Psoas muscle (tissue), 8 donors: ENCODE results near the gene STAG1. TPM values are rescaled to one million over a fixed set of nuclear protein-coding genes. Genes with fewer than 3 reads are reported as not detected.

ENCODE experiments used
- ATAC-seq, 4 donors: fragments of 200-7000 bp; cut with Tn5 transposase; one replicate each; pipeline ENCODE4 v1.9.1; 2020; ENCODE audit warnings: moderate library complexity in 3 of 4, mild to moderate bottlenecking in 2 of 4
- DNase-seq, 2 donors: peaks; one replicate each; pipeline ENCODE4 v3.0.0-alpha.2; 2020
- H3K27ac ChIP-seq: fragments of 200-600 bp; one replicate; pipeline ENCODE4 v1.8.0; 2022
- H3K27me3 ChIP-seq, 3 donors: fragments of 200-600 bp in 1 of 3; one replicate each; pipeline versions ENCODE4 v1.6.1 to v1.8.0; 2013 to 2022; ENCODE audit warnings: low read length in 2 of 3, mild to moderate bottlenecking in 2 of 3, moderate library complexity in 1 of 3; ENCODE audit not compliant: insufficient read depth in 3 of 3
- H3K36me3 ChIP-seq, 2 donors: fragments of 200-600 bp in 1 of 2; one replicate each; pipeline versions ENCODE4 v1.6.1 to v1.8.0; 2013 to 2022; ENCODE audit warnings: low read depth in 1 of 2, mild to moderate bottlenecking in 1 of 2, moderate library complexity in 1 of 2; ENCODE audit not compliant: insufficient read depth in 1 of 2
- H3K4me1 ChIP-seq: fragments of 200-600 bp; one replicate; pipeline ENCODE4 v1.8.0; 2022
- H3K4me3 ChIP-seq: fragments of 200-600 bp; one replicate; pipeline ENCODE4 v1.8.0; 2022; ENCODE audit warnings: mild to moderate bottlenecking
- H3K9me3 ChIP-seq: fragments of 200-600 bp; one replicate; pipeline ENCODE4 v1.8.0; 2022
- WGBS, 3 donors: extraction: QIAGEN DNeasy Blood & Tissue Kit; methylation state at CpG; one replicate each; pipeline versions ENCODE4 v1.1.6 to v1.1.7; 2013; 5-methylcytosine and 5-hydroxymethylcytosine counted together
- intact Hi-C, 2 donors: fragments of 100-400 bp; cut with DNase I; formaldehyde crosslinking; loops; one replicate each; pipeline versions ENCODE4 v1.11.0 to v1.14.2; 2022
- polyA plus RNA-seq, 3 donors: library from polyadenylated mRNA; stranded (reverse); fragments of 200-250 nt; gene quantifications; one replicate each; pipeline ENCODE4 v1.2.3, GENCODE V29; 2013
- total RNA-seq, 4 donors: library from RNA; stranded (reverse); fragmentation: NEBNext Ultra II Directional in 2 of 4; extraction: Animal tissue kit (Norgen Biotek cat#: 25700) in 2 of 4; gene quantifications; one replicate each; pipeline versions ENCODE4 v1.2.1 to v1.2.4, GENCODE V29; 2021 to 2023
- TF ChIP-seq, protein P1 (sequence below): fragments of 200-600 bp; IDR thresholded peaks from one replicate; pipeline ENCODE4 v1.8.0; 2022; ENCODE audit warnings: antibody characterized with exemption
- donor health status: healthy with polysubstance abuse.
- donor health status: DM: no; HTN: no; CAD: no; lungs with moderate emphysema.
- donor health status: Bipolar disorder and iron deficiency.
- donor health status: healthy.
- donor health status: DM: yes; HTN: yes; CAD: no.
- donor health status: DM: no; HTN: no; CAD: no.
- donor health status: DM: no; HTN: no; CAD: no.
- donor health status: DM: yes; HTN: yes; CAD: no.

Gene STAG1
- total and polyA plus RNA-seq, 7 donors: 8.8 to 27.7 (median 19.7) TPM

DNA sequence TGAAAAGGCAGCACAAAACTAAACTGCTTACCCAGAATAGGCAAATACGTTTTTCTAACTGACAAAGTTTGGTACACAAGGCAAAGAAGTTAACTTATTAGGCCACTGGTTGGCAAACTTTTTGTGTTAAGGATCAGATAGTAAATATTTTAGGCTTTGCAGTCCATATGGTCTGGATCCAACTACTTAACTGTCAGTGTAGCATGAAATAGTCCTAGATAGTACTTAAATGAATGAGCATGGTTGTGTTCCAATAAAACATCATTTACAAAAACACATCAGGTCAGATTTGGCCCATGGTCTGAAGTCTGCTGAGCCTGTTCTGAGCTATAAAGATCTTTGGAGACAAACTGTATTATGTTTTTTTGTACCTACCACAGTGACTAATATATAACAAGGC lies 365.1 kb downstream of the STAG1 start:
- WGBS, 3 donors: 61 to 82% (median 74%) methylated on average over 1 of the region's 1 CpG

DNA sequence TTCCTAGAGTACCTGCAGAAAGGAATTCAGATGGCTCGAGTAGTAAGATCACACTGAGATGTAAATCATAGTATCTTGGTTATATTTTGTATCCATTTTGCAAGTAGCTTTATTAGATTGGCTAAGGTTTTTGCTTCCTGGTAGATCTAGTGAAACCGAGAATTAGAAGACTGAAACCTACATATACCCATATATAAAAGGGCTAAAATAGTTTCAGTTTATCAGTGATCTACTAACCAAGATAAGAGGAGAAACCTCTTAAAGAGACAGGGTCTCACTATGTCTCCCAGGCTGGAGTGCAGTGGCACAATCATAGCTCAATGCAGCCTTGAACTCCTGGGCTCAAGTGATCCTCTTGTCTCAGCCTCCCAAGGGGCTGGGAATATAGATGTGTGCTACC lies 366.7 kb downstream of the STAG1 start:
- ATAC-seq: no peak
- Histone ChIP-seq H3K36me3 (peaks cover 0 to 7% of the 10 kb centered on the region in 2 donors), H3K4me3 (no peak overlapping the region), H3K9me3 (no peaks in the 10 kb centered on the region), H3K27me3 (no peaks in the 10 kb centered on the region), H3K27ac (no peak overlapping the region), H3K4me1 (no peaks in the 10 kb centered on the region)
- WGBS, 3 donors: 93 to 98% (median 94%) methylated on average over 2 of the region's 2 CpGs
- DNase-seq: no peak
- TF ChIP-seq, protein P1, sequence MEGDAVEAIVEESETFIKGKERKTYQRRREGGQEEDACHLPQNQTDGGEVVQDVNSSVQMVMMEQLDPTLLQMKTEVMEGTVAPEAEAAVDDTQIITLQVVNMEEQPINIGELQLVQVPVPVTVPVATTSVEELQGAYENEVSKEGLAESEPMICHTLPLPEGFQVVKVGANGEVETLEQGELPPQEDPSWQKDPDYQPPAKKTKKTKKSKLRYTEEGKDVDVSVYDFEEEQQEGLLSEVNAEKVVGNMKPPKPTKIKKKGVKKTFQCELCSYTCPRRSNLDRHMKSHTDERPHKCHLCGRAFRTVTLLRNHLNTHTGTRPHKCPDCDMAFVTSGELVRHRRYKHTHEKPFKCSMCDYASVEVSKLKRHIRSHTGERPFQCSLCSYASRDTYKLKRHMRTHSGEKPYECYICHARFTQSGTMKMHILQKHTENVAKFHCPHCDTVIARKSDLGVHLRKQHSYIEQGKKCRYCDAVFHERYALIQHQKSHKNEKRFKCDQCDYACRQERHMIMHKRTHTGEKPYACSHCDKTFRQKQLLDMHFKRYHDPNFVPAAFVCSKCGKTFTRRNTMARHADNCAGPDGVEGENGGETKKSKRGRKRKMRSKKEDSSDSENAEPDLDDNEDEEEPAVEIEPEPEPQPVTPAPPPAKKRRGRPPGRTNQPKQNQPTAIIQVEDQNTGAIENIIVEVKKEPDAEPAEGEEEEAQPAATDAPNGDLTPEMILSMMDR: no peak
- intact Hi-C loops: no loop called here

More for the DNA sequence above, 365.1 kb downstream of the STAG1 start:
- no peaks in the 10 kb centered on the region for H3K27me3 ChIP-seq
- DNase-seq (no peak), ATAC-seq (no peak)
- TF ChIP-seq, protein P1: no peak
- no peaks in the 10 kb centered on the region for H3K4me1 ChIP-seq
- H3K9me3 ChIP-seq: no peaks in the 10 kb centered on the region
- H3K27ac ChIP-seq: no peak overlapping the region
- peaks cover 0 to 7% of the 10 kb centered on the region in 2 donors for H3K36me3 ChIP-seq
- intact Hi-C loops: no loop called here
- H3K4me3 ChIP-seq: no peak overlapping the region

DNA sequence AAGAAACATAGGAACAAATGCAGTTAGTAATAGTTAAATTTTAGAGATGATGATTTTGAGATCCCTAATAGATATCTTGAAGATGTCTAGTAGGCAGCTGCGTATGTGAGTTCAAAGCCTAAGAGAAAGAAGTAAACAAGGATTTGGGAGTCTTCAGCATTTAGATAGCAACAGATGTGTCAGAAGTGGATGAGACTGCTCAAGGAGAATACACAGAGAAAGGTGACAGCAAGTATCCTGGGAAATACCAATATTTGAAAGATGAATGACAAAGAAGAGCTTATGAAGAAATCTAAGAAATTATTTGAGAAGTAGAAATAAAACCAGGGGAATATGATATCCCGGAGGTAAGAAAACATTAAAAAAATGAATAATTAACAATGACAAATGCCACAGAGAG lies 371.1 kb downstream of the STAG1 start:
- Histone ChIP-seq H3K4me3 (no peak overlapping the region), H3K4me1 (no peaks in the 10 kb centered on the region), H3K9me3 (no peaks in the 10 kb centered on the region), H3K27ac (no peak overlapping the region), H3K36me3 (peaks cover 0 to 4% of the 10 kb centered on the region in 2 donors), H3K27me3 (no peaks in the 10 kb centered on the region)
- ATAC-seq: no peak
- no peak for DNase-seq
- WGBS, 3 donors: 97% methylated on average over 2 of the region's 2 CpGs
- TF ChIP-seq, protein P1: no peak
- intact Hi-C loops: no loop called here

DNA sequence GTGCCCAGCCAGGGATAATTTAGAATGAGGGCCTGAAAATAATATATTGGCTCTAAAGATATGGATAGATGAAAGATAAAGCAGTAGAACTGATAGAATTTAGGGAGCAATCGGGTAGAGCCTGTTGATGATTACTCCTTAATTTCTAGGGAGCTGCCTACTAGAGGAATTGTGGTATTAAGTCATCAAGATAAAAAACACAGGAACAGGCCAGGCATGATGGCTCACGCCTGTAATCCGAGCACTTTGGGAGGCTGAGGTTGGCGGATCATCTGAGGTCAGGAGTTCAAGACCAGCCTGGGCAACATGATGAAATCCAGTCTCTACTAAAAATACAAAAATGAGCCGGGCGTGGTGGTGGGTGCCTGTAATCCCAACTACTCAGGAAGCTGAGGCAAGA lies 371.6 kb downstream of the STAG1 start:
- H3K4me3 ChIP-seq: no peak overlapping the region
- TF ChIP-seq, protein P1: no peak
- H3K36me3 ChIP-seq: peaks cover 0 to 4% of the 10 kb centered on the region in 2 donors
- no peaks in the 10 kb centered on the region for H3K4me1 ChIP-seq
- no peaks in the 10 kb centered on the region for H3K27me3 ChIP-seq
- intact Hi-C loops: no loop called here
- DNase-seq (no peak), ATAC-seq (no peak)
- 79 to 88% (median 86%) methylated on average over 6 of the region's 6 CpGs for WGBS, 3 donors
- no peaks in the 10 kb centered on the region for H3K9me3 ChIP-seq
- no peak overlapping the region for H3K27ac ChIP-seq

DNA sequence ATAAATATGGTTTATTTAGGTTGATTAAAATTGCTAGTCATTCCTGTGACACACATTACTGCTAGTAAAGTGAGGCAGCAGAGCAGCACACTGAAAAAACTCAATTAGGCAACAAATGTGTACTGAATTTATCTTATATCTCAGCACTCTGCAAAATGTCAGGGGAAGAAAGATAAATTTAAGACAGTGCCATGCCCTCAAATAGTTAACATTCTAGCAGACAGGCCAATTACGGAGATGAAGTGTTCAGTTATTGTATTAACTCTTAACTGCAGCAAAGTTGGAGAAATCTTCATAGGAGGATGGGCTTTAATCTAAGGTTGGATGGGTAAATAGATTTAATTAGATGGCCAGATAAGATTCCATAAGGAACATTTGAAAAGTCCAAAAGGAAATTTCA lies 374.2 kb downstream of the STAG1 start:
- no peaks in the 10 kb centered on the region for H3K27me3 ChIP-seq
- H3K4me3 ChIP-seq: no peak overlapping the region
- intact Hi-C loops: no loop called here
- peaks cover 0 to 4% of the 10 kb centered on the region in 2 donors for H3K36me3 ChIP-seq
- no peaks in the 10 kb centered on the region for H3K9me3 ChIP-seq
- 64 to 85% (median 70%) methylated on average over 1 of the region's 1 CpG for WGBS, 3 donors
- no peak overlapping the region for H3K27ac ChIP-seq
- DNase-seq (no peak), ATAC-seq (no peak)
- no peaks in the 10 kb centered on the region for H3K4me1 ChIP-seq
- TF ChIP-seq, protein P1: no peak
